Cerebellar nuclear complex (tissue), 1 donor: Measurements from ENCODE around the gene ERV3-1.
"Not testable (repeated sequence)": the region's sequence is repeated elsewhere in the genome, so short reads cannot be mapped to it uniquely, and the experiment has no call there.

Experiments
- DNase-seq, 2 experiments: peaks; one replicate each; lab custom pipeline; 2025; lab: John Stamatoyannopoulos, UW

Gene ERV3-1

GRCh38 chr7:65001291-65001814 is 5.1 kb downstream of the ERV3-1 start:
- no peak for DNase-seq

DNA sequence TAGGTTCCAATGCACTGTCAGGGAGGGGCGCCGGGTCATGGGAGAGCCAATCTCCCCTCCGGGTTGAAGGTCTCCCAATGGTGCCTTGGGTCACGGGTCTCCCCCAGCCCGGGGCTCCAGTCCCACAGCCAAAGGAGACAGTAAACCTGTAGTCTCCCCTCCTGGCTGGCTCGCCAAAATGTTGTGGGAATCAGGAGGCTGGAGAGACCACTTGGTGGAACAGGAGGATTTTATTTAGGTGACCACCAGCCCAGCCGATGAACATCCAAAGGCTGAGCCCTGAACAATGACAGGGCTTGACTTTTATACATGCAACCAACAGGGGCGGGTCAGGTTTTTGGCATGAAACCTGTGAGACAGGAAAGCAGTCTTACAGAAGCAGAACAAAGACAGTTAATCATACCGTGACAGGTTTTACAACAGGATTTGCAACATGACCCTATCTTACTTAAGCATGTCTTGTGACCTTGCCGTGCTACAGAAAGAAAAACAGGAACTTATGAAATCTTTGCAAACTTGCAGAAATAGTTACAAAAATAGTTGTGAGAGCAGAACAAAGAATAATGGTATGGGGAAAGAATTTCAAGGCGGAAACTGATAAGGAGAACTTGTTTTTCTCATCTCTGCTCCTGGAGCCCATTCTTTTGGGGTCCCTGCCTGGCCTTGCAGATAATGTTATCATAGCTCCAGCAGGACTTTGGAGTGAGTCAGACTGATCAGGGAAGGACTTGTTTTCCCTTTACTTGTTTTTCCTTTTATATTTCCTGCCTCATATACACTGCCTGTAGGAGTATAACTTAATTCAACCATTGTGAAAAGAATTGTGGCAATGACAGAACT is 7.1 kb downstream of the ERV3-1 start:
- no peak for DNase-seq

DNA sequence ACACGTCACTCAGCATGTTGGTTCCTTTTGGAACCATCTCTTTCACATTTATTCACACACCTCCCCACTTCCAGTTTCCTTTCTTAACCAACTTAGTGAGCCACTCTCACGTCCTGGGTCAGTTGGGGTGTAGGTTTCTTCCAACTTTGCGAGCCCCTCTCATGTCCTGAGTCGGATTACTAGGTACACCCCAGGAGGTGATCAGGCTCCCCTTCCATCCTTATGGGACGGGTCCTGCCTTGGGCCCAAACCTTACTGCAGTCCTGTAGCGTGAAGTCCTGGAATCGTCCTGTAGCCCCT is 7.7 kb downstream of the ERV3-1 start:
- no peak for DNase-seq

- no peak for DNase-seq
Measured at GRCh38 chr7:64997927-64998391, 8.5 kb downstream of the ERV3-1 start.

DNA sequence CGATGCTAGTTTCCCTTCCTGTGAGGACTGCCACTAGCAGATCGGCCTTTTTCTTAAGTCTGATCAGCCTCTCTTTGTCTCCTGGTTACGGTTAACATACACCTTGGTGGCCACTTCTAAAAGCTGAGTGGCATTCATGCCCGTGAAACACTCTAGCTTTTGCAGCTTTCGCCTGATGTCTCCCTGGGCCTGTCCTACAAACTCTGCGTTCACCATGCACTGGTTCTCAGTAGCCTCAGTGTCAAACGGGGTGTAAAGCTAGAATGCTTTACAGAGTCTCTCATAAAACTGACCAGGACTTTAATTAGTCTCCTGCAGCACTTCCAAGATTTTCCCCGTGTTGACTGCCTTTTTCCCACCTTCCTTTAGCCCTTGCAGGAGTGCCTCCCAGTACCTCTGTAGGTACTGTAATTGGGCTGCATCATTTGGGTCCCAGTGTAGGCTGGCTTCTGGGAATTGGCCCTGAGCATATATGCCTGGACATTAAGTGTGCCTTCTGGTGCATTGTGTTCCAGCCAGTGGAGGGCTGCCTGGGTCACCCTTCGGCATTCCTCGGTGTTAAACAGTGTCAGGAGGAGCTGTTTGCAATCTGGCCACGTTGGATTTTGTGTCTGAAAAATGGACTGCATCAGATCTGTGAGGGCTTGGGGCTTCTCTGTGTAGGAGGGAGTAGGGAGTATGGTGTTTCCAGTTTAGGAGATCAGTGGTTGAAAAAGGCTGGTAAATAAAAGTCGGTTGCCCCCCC is 9.2 kb downstream of the ERV3-1 start:
- no peak for DNase-seq

GRCh38 chr7:64996305-64996704 is 10.2 kb downstream of the ERV3-1 start:
- DNase-seq, result no peak

GRCh38 chr7:64993901-64994300 is 12.6 kb downstream of the ERV3-1 start:
- DNase-seq, result no peak

DNA sequence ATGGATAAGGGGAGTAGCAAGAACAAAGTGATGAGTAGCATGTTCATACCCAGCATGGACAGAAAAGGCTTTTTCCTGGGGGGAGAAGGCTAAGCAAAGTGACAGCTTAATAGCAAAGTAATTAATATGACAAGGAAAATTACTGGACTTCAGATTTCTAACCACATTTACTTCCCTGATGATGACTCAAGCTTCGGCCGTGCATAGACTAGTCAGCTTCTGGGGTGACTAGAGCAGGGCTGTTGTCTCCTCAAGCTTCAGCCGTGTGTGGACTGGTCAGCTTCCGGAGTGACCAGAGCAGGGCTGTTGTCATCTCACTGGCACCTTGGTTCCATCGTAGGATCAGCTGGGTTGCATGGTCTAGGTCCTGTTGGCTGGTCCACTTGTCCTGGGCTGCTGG is 13.5 kb downstream of the ERV3-1 start:
- no peak for DNase-seq

- DNase-seq, result no peak
Measured at GRCh38 chr7:64990936-64991335, 15.6 kb downstream of the ERV3-1 start, which contains the start of gene ZNF117. ZNF117 (minus strand) TSS chr7:64991036.

DNA sequence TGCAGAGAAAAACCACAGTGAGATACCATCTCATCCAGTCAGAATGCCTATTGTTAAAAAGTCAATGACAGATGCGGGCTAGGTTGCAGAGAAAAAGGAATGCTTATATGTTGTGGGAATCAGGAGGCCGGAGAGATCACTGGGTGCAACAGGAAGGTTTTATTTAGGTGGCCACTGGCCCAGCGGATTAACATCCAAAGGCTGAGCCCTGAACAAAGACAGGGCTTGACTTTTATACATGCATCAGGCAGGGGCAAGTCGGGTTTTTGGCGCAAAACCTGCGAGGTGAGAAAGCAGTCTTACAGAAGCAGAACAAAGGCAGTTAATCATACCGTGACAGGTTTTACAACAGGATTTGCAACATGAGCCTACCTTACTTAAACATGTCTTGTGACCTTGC is 16.3 kb downstream of the ERV3-1 start:
- no peak for DNase-seq

DNA sequence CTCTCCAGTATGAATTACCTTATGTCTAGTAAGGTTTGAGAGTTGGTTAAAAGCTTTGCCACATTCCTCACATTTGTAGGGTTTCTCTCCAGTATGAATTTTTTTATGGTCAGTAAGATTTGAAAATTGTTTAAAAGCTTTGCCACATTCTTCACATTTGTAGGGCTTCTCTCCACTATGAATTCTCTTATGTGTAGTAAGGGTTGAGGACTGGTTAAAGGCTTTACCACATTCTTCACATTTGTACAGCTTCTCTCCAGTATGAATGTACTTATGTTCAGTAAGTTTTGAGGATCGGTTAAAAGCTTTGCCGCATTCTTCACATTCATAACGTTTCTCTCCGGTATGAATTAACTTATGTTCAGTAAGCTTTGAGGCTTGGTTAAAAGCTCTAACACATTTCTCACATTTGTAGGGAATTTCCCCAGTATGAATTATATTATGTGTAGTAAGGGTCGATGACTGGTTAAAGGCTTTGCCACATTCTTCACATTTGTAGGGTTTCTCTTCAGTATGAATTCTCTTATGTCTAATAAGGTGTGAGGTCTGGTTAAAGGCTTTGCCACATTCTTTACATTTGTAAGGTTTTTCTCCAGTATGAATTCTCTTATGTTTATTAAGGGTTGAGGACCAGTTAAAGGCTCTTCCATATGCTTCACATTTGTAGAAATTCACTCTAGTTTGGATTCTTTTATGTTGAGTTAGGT is 27.8 kb downstream of the ERV3-1 start:
- DNase-seq, result no peak

GRCh38 chr7:64965594-64965993 is 40.9 kb downstream of the ERV3-1 start:
- no peak for DNase-seq

DNA sequence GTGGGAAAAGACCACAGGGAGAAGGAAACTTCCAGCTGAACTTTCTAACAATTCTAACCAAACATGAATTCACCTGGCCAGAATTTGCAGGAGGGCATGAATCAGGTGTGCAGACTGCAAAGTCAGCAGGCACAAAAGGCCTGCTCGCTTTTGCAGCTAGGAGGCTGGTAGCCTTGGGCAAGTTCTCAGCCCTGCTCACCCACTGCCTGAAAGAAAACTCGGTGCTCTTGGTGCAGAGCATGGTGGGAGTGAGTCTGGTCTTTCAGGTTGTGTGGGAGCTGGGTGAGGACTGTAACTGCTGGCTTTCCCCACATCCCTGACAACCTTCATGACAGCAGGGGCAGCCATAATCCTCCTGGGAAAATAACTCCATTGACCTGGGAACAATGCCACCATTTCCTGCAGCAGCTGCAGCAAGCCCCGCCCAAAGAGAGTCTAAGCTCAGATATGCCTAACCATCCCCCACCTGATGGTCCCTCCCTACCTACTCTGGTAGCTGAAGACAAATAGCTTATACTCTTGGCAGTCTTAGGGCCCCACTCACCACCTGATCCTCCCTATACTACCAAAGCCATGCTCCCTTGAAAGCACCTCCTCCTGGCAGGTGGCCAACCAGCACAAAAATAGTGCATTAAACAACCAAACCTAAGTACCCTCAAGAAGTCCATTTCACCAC is 47.3 kb downstream of the ERV3-1 start:
- DNase-seq, result no peak

- no peak for DNase-seq
Measured at GRCh38 chr7:64951250-64951848, 55.1 kb downstream of the ERV3-1 start.

DNA sequence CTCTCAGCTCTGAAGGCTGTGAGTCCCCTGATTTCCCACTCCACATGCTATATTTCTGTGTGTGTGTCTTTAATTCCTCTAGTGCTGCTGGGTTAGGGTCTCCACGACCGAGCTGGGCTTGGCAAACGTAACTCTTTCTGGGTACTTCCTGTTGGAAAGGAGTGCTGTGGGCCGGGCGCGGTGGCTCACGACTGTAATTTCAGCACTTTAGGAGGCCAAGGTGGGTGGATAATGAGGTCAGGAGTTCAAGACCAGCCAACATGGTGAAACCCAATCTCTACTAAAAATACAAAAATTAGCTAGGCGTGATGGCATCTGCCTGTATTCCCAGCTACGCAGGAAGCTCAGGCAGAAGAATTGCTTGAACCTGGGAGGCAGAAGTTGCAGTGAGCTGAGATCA is 55.8 kb downstream of the ERV3-1 start:
- not testable (repeated sequence) for DNase-seq

- not testable (repeated sequence) for DNase-seq
Measured at GRCh38 chr7:64948774-64949173, 57.7 kb downstream of the ERV3-1 start.

DNA sequence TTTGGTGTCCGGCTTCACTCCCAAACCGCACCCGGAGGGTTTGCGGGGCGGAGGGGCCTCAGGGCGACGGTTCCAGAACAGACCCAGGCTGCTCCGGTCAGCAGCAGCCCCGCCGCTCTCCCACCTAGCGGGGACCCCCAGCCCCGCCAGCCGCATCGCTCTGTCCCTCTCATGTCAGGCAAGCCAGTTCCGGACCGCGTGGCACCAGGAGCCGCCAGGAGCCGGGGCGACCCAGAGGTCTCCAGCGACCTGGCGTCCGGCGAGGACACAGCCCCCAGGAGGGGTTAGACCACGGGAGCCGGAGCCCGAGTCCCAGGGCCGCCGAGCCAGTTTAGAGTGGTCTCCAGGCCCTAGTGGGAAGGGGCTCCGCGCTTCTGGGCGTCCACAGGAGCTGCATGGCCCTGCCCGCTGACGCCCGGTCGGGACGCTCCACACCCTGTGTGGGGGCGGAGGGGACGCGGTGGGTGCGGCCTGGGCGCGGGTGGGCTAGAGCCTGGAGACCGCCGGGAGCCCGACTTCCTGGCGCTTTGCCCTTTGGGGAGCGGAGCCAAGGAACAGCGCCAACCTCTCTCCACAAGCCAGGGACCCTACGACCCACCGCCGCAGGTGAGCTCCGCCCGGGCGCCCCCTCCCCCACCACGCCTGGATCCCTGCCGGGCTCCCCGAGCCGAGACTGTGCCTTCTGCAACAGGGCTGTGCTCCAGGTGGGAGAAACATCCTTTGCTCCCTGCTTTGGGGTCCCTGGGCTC is 59.1 kb downstream of the ERV3-1 start:
- DNase-seq, result no peak

GRCh38 chr7:64946772-64947171 is 59.7 kb downstream of the ERV3-1 start:
- DNase-seq, result no peak

GRCh38 chr7:64945503-64946175 is 60.8 kb downstream of the ERV3-1 start:
- no peak for DNase-seq
